GM23338 (cell line): Measurements from ENCODE around the gene MAPK8. TPM values are rescaled to one million over a fixed set of nuclear protein-coding genes. Genes with fewer than 3 reads are reported as not detected.
A peak's percentile ranks its signal among the peaks of the same experiment; 100 is the strongest.
"Not testable (repeated sequence)": the region's sequence is repeated elsewhere in the genome, so short reads cannot be mapped to it uniquely, and the experiment has no call there.

Source experiments
- ATAC-seq: fragments of 200-7000 bp; cut with Tn5 transposase; 3 replicates; pipeline ENCODE4 v1.9.1; 2020
- DNase-seq: peaks from one replicate; pipeline ENCODE4 v3.0.0-alpha.2; 2015; ENCODE audit warnings: low spot score
- H2AFZ ChIP-seq: fragments of 200-600 bp; sonication (generic); 2 replicates; pipeline ENCODE4 v1.8.0; 2016; ENCODE audit warnings: antibody characterized with exemption, mild to moderate bottlenecking, moderate library complexity
- H3F3A ChIP-seq: fragments of 200-600 bp; sonication (generic); replicated peaks from 2 replicates; pipeline ENCODE4 v1.8.0; 2017; ENCODE audit warnings: antibody characterized with exemption, mixed run types, low read depth
- H3K27ac ChIP-seq: fragments of 200-600 bp; sonication (generic); 2 replicates; pipeline ENCODE4 v1.6.1; 2016; ENCODE audit warnings: low read depth
- H3K27me3 ChIP-seq: fragments of 200-600 bp; sonication (generic); 2 replicates; pipeline ENCODE4 v1.8.0; 2016; ENCODE audit warnings: mild to moderate bottlenecking, mixed run types, moderate library complexity; ENCODE audit not compliant: insufficient read depth
- H3K36me3 ChIP-seq: fragments of 200-600 bp; sonication (generic); 2 replicates; pipeline ENCODE4 v1.8.0; 2016; ENCODE audit warnings: mild to moderate bottlenecking; ENCODE audit not compliant: insufficient read depth
- H3K4me1 ChIP-seq: fragments of 200-600 bp; sonication (generic); 2 replicates; pipeline ENCODE4 v1.8.0; 2016; ENCODE audit warnings: mild to moderate bottlenecking, moderate library complexity; ENCODE audit not compliant: insufficient read depth
- H3K4me2 ChIP-seq: fragments of 200-600 bp; sonication (generic); 2 replicates; pipeline ENCODE4 v1.7.1; 2017; ENCODE audit warnings: mixed run types
- H3K4me3 ChIP-seq: fragments of 200-600 bp; sonication (generic); 2 replicates; pipeline ENCODE4 v1.6.1; 2016; ENCODE audit warnings: mixed run types
- H3K79me2 ChIP-seq: fragments of 200-600 bp; sonication (generic); replicated peaks from 2 replicates; pipeline ENCODE4 v1.8.0; 2017; ENCODE audit warnings: mild to moderate bottlenecking; ENCODE audit not compliant: insufficient read depth
- H3K9me2 ChIP-seq: fragments of 200-600 bp; sonication (generic); 2 replicates; pipeline ENCODE4 v1.8.0; 2017; ENCODE audit not compliant: insufficient read depth
- H4K20me1 ChIP-seq: fragments of 200-600 bp; sonication (generic); replicated peaks from 2 replicates; pipeline ENCODE4 v1.8.0; 2017; ENCODE audit warnings: mild to moderate bottlenecking; ENCODE audit not compliant: insufficient read depth
- H3K27ac Mint-ChIP-seq: 2 replicates; pipeline ENCODE4 v1.8.0; 2020; ENCODE audit warnings: inconsistent platforms, mild to moderate bottlenecking, moderate library complexity, mixed read lengths
- H3K27me3 Mint-ChIP-seq: 3 replicates; pipeline ENCODE4 v1.8.0; 2022; ENCODE audit warnings: low read depth, mild to moderate bottlenecking, moderate library complexity, mixed read lengths, inconsistent platforms; ENCODE audit not compliant: insufficient read depth, poor library complexity
- H3K36me3 Mint-ChIP-seq: 3 replicates; pipeline ENCODE4 v1.8.0; 2021; ENCODE audit warnings: low read depth, mild to moderate bottlenecking, inconsistent platforms, moderate library complexity, mixed read lengths
- H3K4me1 Mint-ChIP-seq: 3 replicates; pipeline ENCODE4 v1.8.0; 2020; ENCODE audit warnings: mild to moderate bottlenecking, inconsistent platforms, mixed read lengths
- H3K4me3 Mint-ChIP-seq: 3 replicates; pipeline ENCODE4 v1.8.0; 2021; ENCODE audit warnings: moderate library complexity, mild to moderate bottlenecking, inconsistent platforms, mixed read lengths
- H3K9me3 Mint-ChIP-seq: 3 replicates; pipeline ENCODE4 v1.8.0; 2020; ENCODE audit warnings: moderate library complexity, mild to moderate bottlenecking, inconsistent platforms, mixed read lengths
- CREB1 ChIP-seq: fragments of 250-450 bp; sonication (Bioruptor Pico); IDR thresholded peaks from 2 replicates; pipeline ENCODE4 v1.5.0; 2020; ENCODE audit warnings: low read depth, mild to moderate bottlenecking, moderate library complexity
- CTCF ChIP-seq, 2 experiments: fragments of 200-600 bp in 1 of 2; sonication (generic) in 1 of 2; conservative IDR thresholded peaks; 2 replicates each; pipeline versions ENCODE4 v1.5.1 to v1.6.1; 2016 to 2017; ENCODE audit warnings: antibody characterized with exemption in 2 of 2, low read depth in 2 of 2, mild to moderate bottlenecking in 2 of 2, moderate library complexity in 1 of 2
- STAT1 ChIP-seq: IDR thresholded peaks from one replicate; pipeline ENCODE4 v1.6.1; 2016; ENCODE audit warnings: antibody characterized with exemption; ENCODE audit not compliant: unreplicated experiment
- polyA plus RNA-seq: library from polyadenylated mRNA; unstranded; fragments of >200 nt; fragmentation: Nextera tagmentation; extraction: Ambion mirVana; gene quantifications from 2 replicates; pipeline ENCODE4 v1.2.1, GENCODE V29; 2016
- total RNA-seq: library from RNA; depleted of rRNA; stranded (reverse); fragments of >200 nt; shearing (Covaris generic); gene quantifications from 2 replicates; pipeline ENCODE4 v1.2.3, GENCODE V29; 2014

The MAPK8 gene
- total and polyA plus RNA-seq, 2 experiments from 2014 or later, result 52.4 to 73.6 TPM

GRCh38 chr10:48343921-48344598 is 37.6 kb downstream of the MAPK8 start:
- TF ChIP-seq STAT1 (no peak), CTCF (conservative IDR thresholded peaks at IDR 0.05; ENCODE audit: low read depth in 2 of 2) (no peak)
- peaks cover 28% of the 10 kb centered on the region for H3K36me3 Mint-ChIP-seq
- Histone ChIP-seq H3K27ac (no peak overlapping the region), H3K4me3 (no peak overlapping the region), H3F3A (no peaks in the 10 kb centered on the region), H2AFZ (no peak overlapping the region), H3K79me2 (peaks cover 58% of the 10 kb centered on the region), H3K4me2 (no peak overlapping the region; the same call in 1 of the 2 replicates), H3K27me3 (no peaks in the 10 kb centered on the region), H3K9me2 (no peaks in the 10 kb centered on the region), H3K36me3 (no peaks in the 10 kb centered on the region), H4K20me1 (peaks cover 14% of the 10 kb centered on the region), H3K4me1 (peaks cover 23% of the 10 kb centered on the region)
- H3K4me1 Mint-ChIP-seq, result peaks cover 22% of the 10 kb centered on the region
- H3K9me3 Mint-ChIP-seq, result peaks cover 26% of the 10 kb centered on the region
- H3K27me3 Mint-ChIP-seq, result no peaks in the 10 kb centered on the region
- no peak overlapping the region for H3K4me3 Mint-ChIP-seq
- DNase-seq (no peak), ATAC-seq (no peak)
- H3K27ac Mint-ChIP-seq, result peak overlapping the region; percentile 64

- peaks cover 22% of the 10 kb centered on the region for H3K4me1 Mint-ChIP-seq
- not testable (repeated sequence) for H3K27me3 ChIP-seq, H3K4me2 ChIP-seq, H3K4me3 ChIP-seq, H3K36me3 ChIP-seq, H3K9me2 ChIP-seq, H3K27ac Mint-ChIP-seq, ATAC-seq, H3K27ac ChIP-seq, H2AFZ ChIP-seq, H3F3A ChIP-seq, H3K27me3 Mint-ChIP-seq, H3K4me3 Mint-ChIP-seq
- TF ChIP-seq CTCF (conservative IDR thresholded peaks at IDR 0.05; ENCODE audit: low read depth in 2 of 2), result peak; percentile 49 to 55
- TF ChIP-seq CREB1 (CRISPR knock-in tag), result 0 out of 2 replicates have a peak, but pooled peaks have one; percentile 11
- peaks cover 14% of the 10 kb centered on the region for H4K20me1 ChIP-seq
- H3K36me3 Mint-ChIP-seq, result peaks cover 31% of the 10 kb centered on the region
- H3K4me1 ChIP-seq, result peaks cover 21% of the 10 kb centered on the region
- peaks cover 28% of the 10 kb centered on the region for H3K9me3 Mint-ChIP-seq
- DNase-seq, result peak; percentile 41
- peaks cover 71% of the 10 kb centered on the region for H3K79me2 ChIP-seq
Measured at GRCh38 chr10:48346248-48346647, 39.8 kb downstream of the MAPK8 start.

GRCh38 chr10:48347539-48347938 is 41.1 kb downstream of the MAPK8 start:
- H3K27me3 ChIP-seq, H3K4me3 Mint-ChIP-seq, H2AFZ ChIP-seq, H3F3A ChIP-seq, H3K4me2 ChIP-seq, DNase-seq, H3K27ac ChIP-seq, H3K36me3 ChIP-seq, ATAC-seq, H3K9me2 ChIP-seq, H3K4me3 ChIP-seq, H3K27ac Mint-ChIP-seq, H3K27me3 Mint-ChIP-seq: not testable (repeated sequence)
- Mint-ChIP-seq H3K36me3 (peaks cover 31% of the 10 kb centered on the region), H3K9me3 (peaks cover 28% of the 10 kb centered on the region), H3K4me1 (peaks cover 17% of the 10 kb centered on the region)
- H3K4me1 ChIP-seq, result peaks cover 14% of the 10 kb centered on the region
- peaks cover 67% of the 10 kb centered on the region for H3K79me2 ChIP-seq
- H4K20me1 ChIP-seq, result peaks cover 14% of the 10 kb centered on the region

- H3K27ac Mint-ChIP-seq, H3K27ac ChIP-seq, H3K9me2 ChIP-seq, H3K27me3 ChIP-seq, ATAC-seq, H3K4me2 ChIP-seq, H3F3A ChIP-seq, DNase-seq, H3K27me3 Mint-ChIP-seq, H3K4me3 ChIP-seq, H3K4me3 Mint-ChIP-seq, H2AFZ ChIP-seq, H3K36me3 ChIP-seq: not testable (repeated sequence)
- Mint-ChIP-seq H3K9me3 (peaks cover 28% of the 10 kb centered on the region), H3K36me3 (peaks cover 31% of the 10 kb centered on the region), H3K4me1 (peaks cover 17% of the 10 kb centered on the region)
- Histone ChIP-seq H3K79me2 (peaks cover 63% of the 10 kb centered on the region), H4K20me1 (peaks cover 14% of the 10 kb centered on the region), H3K4me1 (peaks cover 14% of the 10 kb centered on the region)
Measured at GRCh38 chr10:48347943-48348342, 41.5 kb downstream of the MAPK8 start.
